Effector CD8-positive, alpha-beta T cell (primary cell): ENCODE data around the gene IL4.

ENCODE experiments used
- DNase-seq: peaks from one replicate; lab custom pipeline; 2025; lab: John Stamatoyannopoulos, UW

The IL4 gene

DNA sequence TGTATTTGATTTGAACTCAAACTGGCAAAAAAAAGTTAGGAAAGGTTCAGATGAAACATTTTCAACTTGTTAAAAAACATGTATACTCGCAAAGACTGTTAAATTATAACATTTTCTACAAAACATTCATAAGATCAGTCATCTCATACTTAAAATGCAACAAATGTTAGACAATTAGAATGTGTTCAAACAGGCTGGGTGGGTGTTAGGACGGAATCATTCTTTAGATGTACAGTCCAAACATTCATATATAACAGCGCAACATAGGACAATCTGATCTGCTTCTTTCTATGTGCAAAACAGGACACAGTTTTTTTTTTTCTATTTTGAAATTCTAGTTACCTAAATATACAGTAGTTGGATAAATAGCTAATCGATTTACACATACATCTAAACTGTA is 22.2 kb downstream of the IL4 start:
- DNase-seq = no peak

GRCh38 chr5:132704875-132705274 is 31.1 kb downstream of the IL4 start:
- DNase-seq = no peak

GRCh38 chr5:132708645-132709044 is 34.9 kb downstream of the IL4 start:
- no peak for DNase-seq

- no peak for DNase-seq
Measured at GRCh38 chr5:132714456-132715307, 40.9 kb downstream of the IL4 start.

GRCh38 chr5:132718544-132719312 is 44.9 kb downstream of the IL4 start:
- DNase-seq = no peak

GRCh38 chr5:132725745-132726144 is 52.0 kb downstream of the IL4 start:
- DNase-seq = no peak

- DNase-seq = no peak
Measured at GRCh38 chr5:132729896-132730295, 56.1 kb downstream of the IL4 start.
